ENCODE data around the gene MINPP1. TPM values are rescaled to one million over a fixed set of nuclear protein-coding genes. Genes with fewer than 3 reads are reported as not detected.
"Not testable (repeated sequence)": the region's sequence is repeated elsewhere in the genome, so short reads cannot be mapped to it uniquely, and the experiment has no call there.

Gene MINPP1
- total and polyA plus RNA-seq, 7 donors, result 2.9 to 6.8 (median 4.4) TPM

GRCh38 chr10:87585565-87586514 is 81.1 kb downstream of the MINPP1 start:
- DNase-seq (no peak), ATAC-seq (no peak)
- intact Hi-C loops (cut with DNase I), result no loop called here
- no peak overlapping the region for H3K4me3 ChIP-seq
- no peak overlapping the region for H3K27ac ChIP-seq
- no peaks in the 10 kb centered on the region for H3K36me3 ChIP-seq (ENCODE audit: insufficient read depth in 1 of 2, low read depth in 1 of 2)
- WGBS, 3 donors, result 82 to 85% (median 82%) methylated on average over 5 of the region's 5 CpGs
- no peaks in the 10 kb centered on the region for H3K9me3 ChIP-seq
- H3K27me3 ChIP-seq (ENCODE audit: insufficient read depth in 3 of 3, low read length in 2 of 3), result peaks cover 0 to 2% (median 0%) of the 10 kb centered on the region in 3 donors
- no peaks in the 10 kb centered on the region for H3K4me1 ChIP-seq
- TF ChIP-seq CTCF (IDR thresholded peaks at IDR 0.05), result no peak

- intact Hi-C loops (cut with DNase I), result no loop called here
- Histone ChIP-seq H3K27ac (no peak overlapping the region), H3K36me3 (ENCODE audit: insufficient read depth in 1 of 2, low read depth in 1 of 2) (no peaks in the 10 kb centered on the region), H3K4me1 (no peaks in the 10 kb centered on the region), H3K4me3 (no peak overlapping the region), H3K9me3 (no peaks in the 10 kb centered on the region), H3K27me3 (ENCODE audit: insufficient read depth in 3 of 3, low read length in 2 of 3) (peaks cover 0 to 2% (median 0%) of the 10 kb centered on the region in 3 donors)
- ATAC-seq (no peak), DNase-seq (no peak)
- 50 to 55% (median 53%) methylated on average over 3 of the region's 3 CpGs for WGBS, 3 donors
- TF ChIP-seq CTCF (IDR thresholded peaks at IDR 0.05), result no peak
Observed at GRCh38 chr10:87589645-87590051, 85.0 kb downstream of the MINPP1 start.

- DNase-seq, result no peak
- TF ChIP-seq CTCF (IDR thresholded peaks at IDR 0.05), result no peak
- Histone ChIP-seq H3K27ac (no peak overlapping the region), H3K27me3 (ENCODE audit: insufficient read depth in 3 of 3, low read length in 2 of 3) (peaks cover 0 to 2% (median 0%) of the 10 kb centered on the region in 3 donors), H3K9me3 (no peaks in the 10 kb centered on the region), H3K36me3 (ENCODE audit: insufficient read depth in 1 of 2, low read depth in 1 of 2) (no peaks in the 10 kb centered on the region), H3K4me3 (no peak overlapping the region), H3K4me1 (no peaks in the 10 kb centered on the region)
- intact Hi-C loops (cut with DNase I), result no loop called here
- no peak for ATAC-seq
- WGBS, 3 donors, result 78 to 89% (median 85%) methylated on average over 2 of the region's 2 CpGs
Observed at GRCh38 chr10:87590705-87591588, 86.3 kb downstream of the MINPP1 start.

GRCh38 chr10:87591589-87591886 is 86.8 kb downstream of the MINPP1 start:
- H3K9me3 ChIP-seq, result no peaks in the 10 kb centered on the region
- no peak overlapping the region for H3K27ac ChIP-seq
- no peaks in the 10 kb centered on the region for H3K4me1 ChIP-seq
- H3K4me3 ChIP-seq, result no peak overlapping the region
- DNase-seq (no peak), ATAC-seq (no peak)
- H3K36me3 ChIP-seq (ENCODE audit: insufficient read depth in 1 of 2, low read depth in 1 of 2), result no peaks in the 10 kb centered on the region
- no peak for TF ChIP-seq CTCF (IDR thresholded peaks at IDR 0.05)
- H3K27me3 ChIP-seq (ENCODE audit: insufficient read depth in 3 of 3, low read length in 2 of 3), result peaks cover 0 to 2% (median 0%) of the 10 kb centered on the region in 3 donors
- intact Hi-C loops (cut with DNase I), result no loop called here

GRCh38 chr10:87592920-87593319 is 88.2 kb downstream of the MINPP1 start:
- H3K27me3 ChIP-seq (ENCODE audit: insufficient read depth in 3 of 3, low read length in 2 of 3); H3K27ac ChIP-seq; intact Hi-C loops (cut with DNase I); DNase-seq; H3K9me3 ChIP-seq; H3K4me1 ChIP-seq; H3K4me3 ChIP-seq; H3K36me3 ChIP-seq (ENCODE audit: insufficient read depth in 1 of 2, low read depth in 1 of 2); ATAC-seq: not testable (repeated sequence)
- 84 to 85% (median 84%) methylated on average over 4 of the region's 4 CpGs for WGBS, 3 donors
